Testis (tissue), 2 donors: Measurements from ENCODE around the gene UGT2B17.

ENCODE experiments used
- POLR2A ChIP-seq: fragments of 450-650 bp; IDR thresholded peaks from one replicate; pipeline ENCODE4 v1.6.1; 2017; ENCODE audit warnings: antibody characterized with exemption, mild to moderate bottlenecking, moderate library complexity
- TF ChIP-seq, protein P1 (sequence below), 3 experiments: fragments of 450-650 bp in 2 of 3; fragments of 200-600 bp in 1 of 3; sonication (generic) in 1 of 3; IDR thresholded peaks; one replicate each; pipeline ENCODE4 v1.5.1; 2016 to 2019; ENCODE audit warnings: antibody characterized with exemption in 3 of 3, mild to moderate bottlenecking in 2 of 3, moderate library complexity in 1 of 3

DNA sequence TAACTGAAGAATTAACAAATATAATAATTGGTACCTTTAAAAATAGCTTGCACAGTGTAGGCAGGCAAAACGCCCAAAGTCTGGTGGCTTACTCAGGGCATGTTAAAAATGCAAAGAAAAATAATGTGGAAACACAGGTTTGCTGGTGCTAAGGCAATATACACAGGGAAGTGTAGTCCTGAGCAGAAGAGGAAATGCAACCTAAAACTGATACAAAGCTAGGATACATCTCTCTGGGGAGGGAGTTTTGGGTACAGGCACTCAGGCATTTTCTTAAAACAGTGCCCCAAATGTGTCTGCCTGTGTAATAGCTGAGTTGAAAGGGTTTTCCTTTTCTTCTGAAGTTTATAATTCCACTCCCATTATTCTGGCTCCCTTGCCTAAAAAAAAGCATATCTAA lies 81.4 kb downstream of the UGT2B17 start:
- no peak for TF ChIP-seq POLR2A
- TF ChIP-seq, protein P1, sequence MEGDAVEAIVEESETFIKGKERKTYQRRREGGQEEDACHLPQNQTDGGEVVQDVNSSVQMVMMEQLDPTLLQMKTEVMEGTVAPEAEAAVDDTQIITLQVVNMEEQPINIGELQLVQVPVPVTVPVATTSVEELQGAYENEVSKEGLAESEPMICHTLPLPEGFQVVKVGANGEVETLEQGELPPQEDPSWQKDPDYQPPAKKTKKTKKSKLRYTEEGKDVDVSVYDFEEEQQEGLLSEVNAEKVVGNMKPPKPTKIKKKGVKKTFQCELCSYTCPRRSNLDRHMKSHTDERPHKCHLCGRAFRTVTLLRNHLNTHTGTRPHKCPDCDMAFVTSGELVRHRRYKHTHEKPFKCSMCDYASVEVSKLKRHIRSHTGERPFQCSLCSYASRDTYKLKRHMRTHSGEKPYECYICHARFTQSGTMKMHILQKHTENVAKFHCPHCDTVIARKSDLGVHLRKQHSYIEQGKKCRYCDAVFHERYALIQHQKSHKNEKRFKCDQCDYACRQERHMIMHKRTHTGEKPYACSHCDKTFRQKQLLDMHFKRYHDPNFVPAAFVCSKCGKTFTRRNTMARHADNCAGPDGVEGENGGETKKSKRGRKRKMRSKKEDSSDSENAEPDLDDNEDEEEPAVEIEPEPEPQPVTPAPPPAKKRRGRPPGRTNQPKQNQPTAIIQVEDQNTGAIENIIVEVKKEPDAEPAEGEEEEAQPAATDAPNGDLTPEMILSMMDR (IDR thresholded peaks at IDR 0.05), result no peak
